ENCODE results near the gene C2CD3.
"Not testable (repeated sequence)": the region's sequence is repeated elsewhere in the genome, so short reads cannot be mapped to it uniquely, and the experiment has no call there.

C2CD3 gene

GRCh38 chr11:74004759-74005615 lies 165.8 kb downstream of the C2CD3 start:
- DNase-seq (ENCODE audit: low spot score): no peak

GRCh38 chr11:74004046-74004695 lies 166.6 kb downstream of the C2CD3 start:
- no peak for DNase-seq (ENCODE audit: low spot score)

GRCh38 chr11:74002832-74003231 lies 168.0 kb downstream of the C2CD3 start:
- DNase-seq (ENCODE audit: low spot score): no peak

GRCh38 chr11:74001822-74002286 lies 168.9 kb downstream of the C2CD3 start:
- DNase-seq (ENCODE audit: low spot score): no peak

- no peak for DNase-seq (ENCODE audit: low spot score)
Measured at GRCh38 chr11:74000307-74001133, 170.3 kb downstream of the C2CD3 start.

- DNase-seq (ENCODE audit: low spot score): no peak
Measured at GRCh38 chr11:73999581-74000306, 171.1 kb downstream of the C2CD3 start.

- DNase-seq (ENCODE audit: low spot score): no peak
Measured at GRCh38 chr11:73998846-73999575, 171.8 kb downstream of the C2CD3 start.

GRCh38 chr11:73997120-73997770 lies 173.6 kb downstream of the C2CD3 start:
- no peak for DNase-seq (ENCODE audit: low spot score)

- DNase-seq (ENCODE audit: low spot score): no peak
Measured at GRCh38 chr11:73996161-73996747, 174.5 kb downstream of the C2CD3 start.

GRCh38 chr11:73995731-73996130 lies 175.1 kb downstream of the C2CD3 start:
- DNase-seq (ENCODE audit: low spot score): no peak

- DNase-seq (ENCODE audit: low spot score): peak; percentile 36
Measured at GRCh38 chr11:73995247-73995646, 175.6 kb downstream of the C2CD3 start.

GRCh38 chr11:73991471-73992006 lies 179.3 kb downstream of the C2CD3 start:
- no peak for DNase-seq (ENCODE audit: low spot score)

- no peak for DNase-seq (ENCODE audit: low spot score)
Measured at GRCh38 chr11:73990730-73991129, 180.1 kb downstream of the C2CD3 start.

GRCh38 chr11:73989156-73989555 lies 181.6 kb downstream of the C2CD3 start:
- DNase-seq (ENCODE audit: low spot score): no peak

GRCh38 chr11:73988227-73988626 lies 182.6 kb downstream of the C2CD3 start:
- no peak for DNase-seq (ENCODE audit: low spot score)

- DNase-seq (ENCODE audit: low spot score): not testable (repeated sequence)
Measured at GRCh38 chr11:73985661-73986060, 185.1 kb downstream of the C2CD3 start.

GRCh38 chr11:73983741-73984538 lies 186.9 kb downstream of the C2CD3 start:
- no peak for DNase-seq (ENCODE audit: low spot score)

GRCh38 chr11:73982990-73983740 lies 187.6 kb downstream of the C2CD3 start:
- peak; percentile 96 for DNase-seq (ENCODE audit: low spot score)
